HepG2 (cell line): ENCODE results near the gene ARHGAP26. TPM values are rescaled to one million over a fixed set of nuclear protein-coding genes. Genes with fewer than 3 reads are reported as not detected.

Source experiments
- ETV5 ChIP-seq: IDR thresholded peaks from 2 replicates; pipeline ENCODE4 v1.6.1; 2018; ENCODE audit warnings: missing biosample characterization, missing genetic modification reagents, inconsistent platforms, borderline replicate concordance
- FOXM1 ChIP-seq: sonication (generic); formaldehyde crosslinking; IDR thresholded peaks from 2 replicates; pipeline ENCODE4 v1.5.0; 2020; ENCODE audit warnings: missing genetic modification reagents
- GLI4 ChIP-seq: sonication (generic); formaldehyde crosslinking; IDR thresholded peaks from 2 replicates; pipeline ENCODE4 v1.5.1; 2020; ENCODE audit warnings: missing genetic modification reagents, mild to moderate bottlenecking, moderate library complexity, borderline replicate concordance
- MLLT10 ChIP-seq: sonication (generic); formaldehyde crosslinking; IDR thresholded peaks from 2 replicates; pipeline ENCODE4 v1.4.0; 2020; ENCODE audit warnings: missing genetic modification reagents
- PTBP1 ChIP-seq: fragments of 200-400 bp; formaldehyde crosslinking; IDR thresholded peaks from 2 replicates; pipeline ENCODE4 v1.6.1; 2018; ENCODE audit warnings: low read length, low read depth; ENCODE audit not compliant: poor library complexity, severe bottlenecking
- RARA ChIP-seq: IDR thresholded peaks from 2 replicates; pipeline ENCODE4 v1.6.1; 2016; ENCODE audit warnings: missing genetic modification reagents, missing compliant biosample characterization
- SOX5 ChIP-seq: IDR thresholded peaks from 2 replicates; pipeline ENCODE4 v1.6.1; 2016; ENCODE audit warnings: borderline replicate concordance
- TBP ChIP-seq: sonication (generic); formaldehyde crosslinking; IDR thresholded peaks from 2 replicates; pipeline ENCODE4 v1.5.0; 2020; ENCODE audit warnings: missing genetic modification reagents
- TBX3 ChIP-seq: fragments of 450-650 bp; IDR thresholded peaks from 2 replicates; pipeline ENCODE4 v1.6.1; 2017; ENCODE audit warnings: antibody characterized with exemption, mild to moderate bottlenecking, inconsistent platforms, borderline replicate concordance
- ZNF83 ChIP-seq: sonication (generic); formaldehyde crosslinking; IDR thresholded peaks from 2 replicates; pipeline ENCODE4 v1.4.0; 2020; ENCODE audit warnings: missing genetic modification reagents, mild to moderate bottlenecking, borderline replicate concordance
- ZSCAN22 ChIP-seq: sonication (generic); formaldehyde crosslinking; IDR thresholded peaks from 2 replicates; pipeline ENCODE4 v1.4.0; 2020; ENCODE audit warnings: mild to moderate bottlenecking, missing genetic modification reagents
- polyA plus RNA-seq, 8 experiments: library from polyadenylated mRNA; depleted of rRNA in 3 of 8; stranded (reverse) in 7 of 8; unstranded in 1 of 8; fragments of >200 nt; fragmentation: Illumina TruSeq in 4 of 8; extraction: Trizol in 4 of 8; gene quantifications; 2 replicates each; pipeline versions ENCODE4 v1.2.1 to v1.2.3, GENCODE V29; 2011 to 2016; ENCODE audit warnings: low read depth in 4 of 8, missing spikeins in 1 of 8, mixed read lengths in 1 of 8; ENCODE audit not compliant: insufficient read depth in 1 of 8
- total RNA-seq, 5 experiments: library from RNA; depleted of rRNA; stranded (reverse); fragments of >200 nt; fragmentation: Illumina TruSeq; extraction: Trizol; gene quantifications; 2 replicates each; pipeline ENCODE4 v1.2.3, GENCODE V29; 2016; ENCODE audit warnings: low read depth in 1 of 5
- TF ChIP-seq, protein P1 (sequence below): sonication (generic); formaldehyde crosslinking; IDR thresholded peaks from 2 replicates; pipeline ENCODE4 v1.4.0; 2020; ENCODE audit warnings: missing genetic modification reagents
- TF ChIP-seq, protein P2 (sequence below): sonication (generic); formaldehyde crosslinking; IDR thresholded peaks from 2 replicates; pipeline ENCODE4 v1.4.0; 2020; ENCODE audit warnings: missing genetic modification reagents, borderline replicate concordance
- TF ChIP-seq, protein P3 (sequence below): sonication (generic); formaldehyde crosslinking; IDR thresholded peaks from 2 replicates; pipeline ENCODE4 v1.4.0; 2020; ENCODE audit warnings: missing genetic modification reagents
- TF ChIP-seq, protein P4 (sequence below), 2 experiments: fragments of 450-650 bp in 1 of 2; sonication (generic) in 1 of 2; formaldehyde crosslinking; IDR thresholded peaks; 2 replicates each; pipeline versions ENCODE4 v1.5.0 to v1.8.0; 2020 to 2022; ENCODE audit warnings: mild to moderate bottlenecking in 1 of 2, missing genetic modification reagents in 1 of 2
- TF ChIP-seq, protein P5 (sequence below): IDR thresholded peaks from 2 replicates; pipeline ENCODE4 v1.4.0; 2020; ENCODE audit warnings: mild to moderate bottlenecking, missing genetic modification reagents

Gene ARHGAP26
- total and polyA plus RNA-seq, 2 of the 13 experiments (the other 11 are each of a cell fraction or from before 2014, with no cell fraction given) = 9.6 to 18.2 TPM

DNA sequence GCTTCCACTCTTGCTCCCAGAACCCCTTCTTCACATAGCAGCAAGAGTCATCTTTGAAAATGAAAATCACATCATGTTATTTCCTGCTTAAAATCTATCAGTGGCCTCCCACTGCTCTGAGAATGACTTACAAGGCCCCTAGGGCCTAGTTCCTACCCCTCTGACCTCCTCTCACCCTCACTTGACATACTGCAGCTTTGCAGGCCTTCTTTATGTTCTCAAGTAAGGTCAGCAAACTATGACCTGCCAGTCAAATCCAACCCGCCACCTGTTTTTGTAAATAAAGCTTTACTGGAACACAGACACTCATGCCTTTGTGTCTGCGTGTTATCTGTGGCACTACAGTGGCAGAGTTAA, 447.6 kb downstream of the ARHGAP26 start (continued):
- TF ChIP-seq, protein P1, sequence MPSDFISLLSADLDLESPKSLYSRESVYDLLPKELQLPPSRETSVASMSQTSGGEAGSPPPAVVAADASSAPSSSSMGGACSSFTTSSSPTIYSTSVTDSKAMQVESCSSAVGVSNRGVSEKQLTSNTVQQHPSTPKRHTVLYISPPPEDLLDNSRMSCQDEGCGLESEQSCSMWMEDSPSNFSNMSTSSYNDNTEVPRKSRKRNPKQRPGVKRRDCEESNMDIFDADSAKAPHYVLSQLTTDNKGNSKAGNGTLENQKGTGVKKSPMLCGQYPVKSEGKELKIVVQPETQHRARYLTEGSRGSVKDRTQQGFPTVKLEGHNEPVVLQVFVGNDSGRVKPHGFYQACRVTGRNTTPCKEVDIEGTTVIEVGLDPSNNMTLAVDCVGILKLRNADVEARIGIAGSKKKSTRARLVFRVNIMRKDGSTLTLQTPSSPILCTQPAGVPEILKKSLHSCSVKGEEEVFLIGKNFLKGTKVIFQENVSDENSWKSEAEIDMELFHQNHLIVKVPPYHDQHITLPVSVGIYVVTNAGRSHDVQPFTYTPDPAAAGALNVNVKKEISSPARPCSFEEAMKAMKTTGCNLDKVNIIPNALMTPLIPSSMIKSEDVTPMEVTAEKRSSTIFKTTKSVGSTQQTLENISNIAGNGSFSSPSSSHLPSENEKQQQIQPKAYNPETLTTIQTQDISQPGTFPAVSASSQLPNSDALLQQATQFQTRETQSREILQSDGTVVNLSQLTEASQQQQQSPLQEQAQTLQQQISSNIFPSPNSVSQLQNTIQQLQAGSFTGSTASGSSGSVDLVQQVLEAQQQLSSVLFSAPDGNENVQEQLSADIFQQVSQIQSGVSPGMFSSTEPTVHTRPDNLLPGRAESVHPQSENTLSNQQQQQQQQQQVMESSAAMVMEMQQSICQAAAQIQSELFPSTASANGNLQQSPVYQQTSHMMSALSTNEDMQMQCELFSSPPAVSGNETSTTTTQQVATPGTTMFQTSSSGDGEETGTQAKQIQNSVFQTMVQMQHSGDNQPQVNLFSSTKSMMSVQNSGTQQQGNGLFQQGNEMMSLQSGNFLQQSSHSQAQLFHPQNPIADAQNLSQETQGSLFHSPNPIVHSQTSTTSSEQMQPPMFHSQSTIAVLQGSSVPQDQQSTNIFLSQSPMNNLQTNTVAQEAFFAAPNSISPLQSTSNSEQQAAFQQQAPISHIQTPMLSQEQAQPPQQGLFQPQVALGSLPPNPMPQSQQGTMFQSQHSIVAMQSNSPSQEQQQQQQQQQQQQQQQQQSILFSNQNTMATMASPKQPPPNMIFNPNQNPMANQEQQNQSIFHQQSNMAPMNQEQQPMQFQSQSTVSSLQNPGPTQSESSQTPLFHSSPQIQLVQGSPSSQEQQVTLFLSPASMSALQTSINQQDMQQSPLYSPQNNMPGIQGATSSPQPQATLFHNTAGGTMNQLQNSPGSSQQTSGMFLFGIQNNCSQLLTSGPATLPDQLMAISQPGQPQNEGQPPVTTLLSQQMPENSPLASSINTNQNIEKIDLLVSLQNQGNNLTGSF (CRISPR knock-in tag) = no peak
- TF ChIP-seq TBP = no peak
- TF ChIP-seq, protein P2, sequence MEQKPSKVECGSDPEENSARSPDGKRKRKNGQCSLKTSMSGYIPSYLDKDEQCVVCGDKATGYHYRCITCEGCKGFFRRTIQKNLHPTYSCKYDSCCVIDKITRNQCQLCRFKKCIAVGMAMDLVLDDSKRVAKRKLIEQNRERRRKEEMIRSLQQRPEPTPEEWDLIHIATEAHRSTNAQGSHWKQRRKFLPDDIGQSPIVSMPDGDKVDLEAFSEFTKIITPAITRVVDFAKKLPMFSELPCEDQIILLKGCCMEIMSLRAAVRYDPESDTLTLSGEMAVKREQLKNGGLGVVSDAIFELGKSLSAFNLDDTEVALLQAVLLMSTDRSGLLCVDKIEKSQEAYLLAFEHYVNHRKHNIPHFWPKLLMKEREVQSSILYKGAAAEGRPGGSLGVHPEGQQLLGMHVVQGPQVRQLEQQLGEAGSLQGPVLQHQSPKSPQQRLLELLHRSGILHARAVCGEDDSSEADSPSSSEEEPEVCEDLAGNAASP = peak; percentile 32; the same call in 1 of the 2 replicates
- TF ChIP-seq PTBP1 = no peak
- TF ChIP-seq ZNF83 (CRISPR knock-in tag) = no peak
- TF ChIP-seq TBX3 = no peak
- no peak for TF ChIP-seq MLLT10 (CRISPR knock-in tag)
- TF ChIP-seq, protein P3, sequence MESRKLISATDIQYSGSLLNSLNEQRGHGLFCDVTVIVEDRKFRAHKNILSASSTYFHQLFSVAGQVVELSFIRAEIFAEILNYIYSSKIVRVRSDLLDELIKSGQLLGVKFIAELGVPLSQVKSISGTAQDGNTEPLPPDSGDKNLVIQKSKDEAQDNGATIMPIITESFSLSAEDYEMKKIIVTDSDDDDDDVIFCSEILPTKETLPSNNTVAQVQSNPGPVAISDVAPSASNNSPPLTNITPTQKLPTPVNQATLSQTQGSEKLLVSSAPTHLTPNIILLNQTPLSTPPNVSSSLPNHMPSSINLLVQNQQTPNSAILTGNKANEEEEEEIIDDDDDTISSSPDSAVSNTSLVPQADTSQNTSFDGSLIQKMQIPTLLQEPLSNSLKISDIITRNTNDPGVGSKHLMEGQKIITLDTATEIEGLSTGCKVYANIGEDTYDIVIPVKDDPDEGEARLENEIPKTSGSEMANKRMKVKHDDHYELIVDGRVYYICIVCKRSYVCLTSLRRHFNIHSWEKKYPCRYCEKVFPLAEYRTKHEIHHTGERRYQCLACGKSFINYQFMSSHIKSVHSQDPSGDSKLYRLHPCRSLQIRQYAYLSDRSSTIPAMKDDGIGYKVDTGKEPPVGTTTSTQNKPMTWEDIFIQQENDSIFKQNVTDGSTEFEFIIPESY (CRISPR knock-in tag) = peak; percentile 95
- TF ChIP-seq SOX5 (CRISPR knock-in tag) = peak; percentile 19; the same call in 1 of the 2 replicates
- TF ChIP-seq FOXM1 (CRISPR knock-in tag) = no peak
- TF ChIP-seq ZSCAN22 (CRISPR knock-in tag) = no peak
- TF ChIP-seq ETV5 = no peak
- no peak for TF ChIP-seq GLI4 (CRISPR knock-in tag)
- TF ChIP-seq, protein P4, sequence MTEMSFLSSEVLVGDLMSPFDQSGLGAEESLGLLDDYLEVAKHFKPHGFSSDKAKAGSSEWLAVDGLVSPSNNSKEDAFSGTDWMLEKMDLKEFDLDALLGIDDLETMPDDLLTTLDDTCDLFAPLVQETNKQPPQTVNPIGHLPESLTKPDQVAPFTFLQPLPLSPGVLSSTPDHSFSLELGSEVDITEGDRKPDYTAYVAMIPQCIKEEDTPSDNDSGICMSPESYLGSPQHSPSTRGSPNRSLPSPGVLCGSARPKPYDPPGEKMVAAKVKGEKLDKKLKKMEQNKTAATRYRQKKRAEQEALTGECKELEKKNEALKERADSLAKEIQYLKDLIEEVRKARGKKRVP (CRISPR knock-in tag; IDR thresholded peaks at IDR 0.05) = no peak
- TF ChIP-seq RARA (CRISPR knock-in tag) = peak; percentile 60
- TF ChIP-seq, protein P5, sequence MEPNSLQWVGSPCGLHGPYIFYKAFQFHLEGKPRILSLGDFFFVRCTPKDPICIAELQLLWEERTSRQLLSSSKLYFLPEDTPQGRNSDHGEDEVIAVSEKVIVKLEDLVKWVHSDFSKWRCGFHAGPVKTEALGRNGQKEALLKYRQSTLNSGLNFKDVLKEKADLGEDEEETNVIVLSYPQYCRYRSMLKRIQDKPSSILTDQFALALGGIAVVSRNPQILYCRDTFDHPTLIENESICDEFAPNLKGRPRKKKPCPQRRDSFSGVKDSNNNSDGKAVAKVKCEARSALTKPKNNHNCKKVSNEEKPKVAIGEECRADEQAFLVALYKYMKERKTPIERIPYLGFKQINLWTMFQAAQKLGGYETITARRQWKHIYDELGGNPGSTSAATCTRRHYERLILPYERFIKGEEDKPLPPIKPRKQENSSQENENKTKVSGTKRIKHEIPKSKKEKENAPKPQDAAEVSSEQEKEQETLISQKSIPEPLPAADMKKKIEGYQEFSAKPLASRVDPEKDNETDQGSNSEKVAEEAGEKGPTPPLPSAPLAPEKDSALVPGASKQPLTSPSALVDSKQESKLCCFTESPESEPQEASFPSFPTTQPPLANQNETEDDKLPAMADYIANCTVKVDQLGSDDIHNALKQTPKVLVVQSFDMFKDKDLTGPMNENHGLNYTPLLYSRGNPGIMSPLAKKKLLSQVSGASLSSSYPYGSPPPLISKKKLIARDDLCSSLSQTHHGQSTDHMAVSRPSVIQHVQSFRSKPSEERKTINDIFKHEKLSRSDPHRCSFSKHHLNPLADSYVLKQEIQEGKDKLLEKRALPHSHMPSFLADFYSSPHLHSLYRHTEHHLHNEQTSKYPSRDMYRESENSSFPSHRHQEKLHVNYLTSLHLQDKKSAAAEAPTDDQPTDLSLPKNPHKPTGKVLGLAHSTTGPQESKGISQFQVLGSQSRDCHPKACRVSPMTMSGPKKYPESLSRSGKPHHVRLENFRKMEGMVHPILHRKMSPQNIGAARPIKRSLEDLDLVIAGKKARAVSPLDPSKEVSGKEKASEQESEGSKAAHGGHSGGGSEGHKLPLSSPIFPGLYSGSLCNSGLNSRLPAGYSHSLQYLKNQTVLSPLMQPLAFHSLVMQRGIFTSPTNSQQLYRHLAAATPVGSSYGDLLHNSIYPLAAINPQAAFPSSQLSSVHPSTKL (CRISPR knock-in tag) = peak; percentile 44
